Measurements from ENCODE around the gene MPHOSPH9. TPM values are rescaled to one million over a fixed set of nuclear protein-coding genes. Genes with fewer than 3 reads are reported as not detected.

Gene MPHOSPH9
- total and polyA plus RNA-seq, 2 of the 13 experiments (the other 11 are each of a cell fraction or from before 2014, with no cell fraction given) = 20.3 to 63.4 TPM

DNA sequence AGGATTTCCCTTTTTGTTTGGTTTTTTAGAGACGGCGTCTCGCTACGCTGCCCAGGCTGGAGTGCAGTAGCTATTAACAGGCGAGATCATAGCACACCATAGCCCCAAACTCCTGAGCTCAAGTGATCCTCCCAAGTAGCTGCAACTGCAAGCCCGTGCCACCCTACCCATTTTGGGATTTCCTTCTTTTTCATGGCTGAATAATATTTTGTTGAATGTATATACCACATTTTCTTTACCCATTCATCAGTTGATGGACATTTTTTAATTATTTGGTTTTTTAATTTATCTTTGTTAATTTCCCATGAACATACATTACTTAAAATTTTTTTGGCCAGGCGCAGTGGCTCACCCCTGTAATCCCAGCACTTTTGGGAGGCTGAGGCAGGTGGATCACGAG lies 97.3 kb downstream of the MPHOSPH9 start:
- no peaks in the 10 kb centered on the region for H3K27me3 ChIP-seq (ENCODE audit: control insufficient read depth in 1 of 2, insufficient read depth in 2 of 2, low read length in 2 of 2)
- no peak overlapping the region for H3K9ac ChIP-seq (ENCODE audit: insufficient read depth, low read depth, low read length)
- no peak overlapping the region for H3K4me2 ChIP-seq (ENCODE audit: low read depth, low read length)
- peaks cover 0 to 3% of the 10 kb centered on the region in 2 experiments; a peak in 3 of 5 replicates for H3K36me3 ChIP-seq (replicated peaks in 1 of 2; ENCODE audit: control insufficient read depth in 1 of 2, insufficient read depth in 2 of 2, low read length in 2 of 2)
- DNase-seq (ENCODE audit: low spot score) = no peak
- no peaks in the 10 kb centered on the region for H3K9me3 ChIP-seq (ENCODE audit: low read length)
- CTCF ChIA-PET (ENCODE audit: low intra/inter-chr PET ratio, low total read pairs) = no interaction called here
- FAIRE-seq = no peak
- H3K27ac ChIP-seq (ENCODE audit: extremely low read length, insufficient read depth, low read length) = no peak overlapping the region
- intact Hi-C loops (cut with micrococcal nuclease; ENCODE audit: unreplicated experiment) = no loop called here
- H2AFZ ChIP-seq (ENCODE audit: low read length) = no peak overlapping the region
- no TSS peak for BruUV-seq (replicated peaks)
- peaks cover 22% of the 10 kb centered on the region for H3K79me2 ChIP-seq (ENCODE audit: insufficient read depth, low read length)
- peaks cover 36% of the 10 kb centered on the region for H3K4me1 ChIP-seq (ENCODE audit: insufficient read depth, low read length)
- H3K4me3 ChIP-seq (replicated peaks in 1 of 3; ENCODE audit: insufficient read depth in 1 of 3, low read depth in 2 of 3, low read length in 3 of 3) = no peak overlapping the region
- POLR2A ChIA-PET = no interaction called here
- no peak for ATAC-seq
- WGBS (ENCODE audit: low lambda C conversion rate) = 91% methylated on average over 8 of the region's 8 CpGs
- in situ Hi-C loops (cut with HindIII; ENCODE audit: extremely low pct_ligation_motif_present, low pct_unique_long_range_greater_than_20kb) = no loop called here
- TF ChIP-seq FOXA1 (IDR thresholded peaks at IDR 0.05) (no peak), FOXA1 (CRISPR knock-in tag; IDR thresholded peaks at IDR 0.05) (no peak), ATF7-NPFF (CRISPR knock-in tag; IDR thresholded peaks at IDR 0.05; ENCODE audit: low read depth) (no peak), SALL1 (CRISPR knock-in tag; IDR thresholded peaks at IDR 0.05) (no peak), ZNF660 (CRISPR knock-in tag; IDR thresholded peaks at IDR 0.05; ENCODE audit: borderline replicate concordance, low read depth) (no peak), ISX (CRISPR knock-in tag; conservative IDR thresholded peaks at IDR 0.05) (no peak), ZNF275 (CRISPR knock-in tag; IDR thresholded peaks at IDR 0.05; ENCODE audit: borderline replicate concordance) (no peak)
- TF ChIP-seq, protein P1, sequence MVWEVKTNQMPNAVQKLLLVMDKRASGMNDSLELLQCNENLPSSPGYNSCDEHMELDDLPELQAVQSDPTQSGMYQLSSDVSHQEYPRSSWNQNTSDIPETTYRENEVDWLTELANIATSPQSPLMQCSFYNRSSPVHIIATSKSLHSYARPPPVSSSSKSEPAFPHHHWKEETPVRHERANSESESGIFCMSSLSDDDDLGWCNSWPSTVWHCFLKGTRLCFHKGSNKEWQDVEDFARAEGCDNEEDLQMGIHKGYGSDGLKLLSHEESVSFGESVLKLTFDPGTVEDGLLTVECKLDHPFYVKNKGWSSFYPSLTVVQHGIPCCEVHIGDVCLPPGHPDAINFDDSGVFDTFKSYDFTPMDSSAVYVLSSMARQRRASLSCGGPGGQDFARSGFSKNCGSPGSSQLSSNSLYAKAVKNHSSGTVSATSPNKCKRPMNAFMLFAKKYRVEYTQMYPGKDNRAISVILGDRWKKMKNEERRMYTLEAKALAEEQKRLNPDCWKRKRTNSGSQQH (CRISPR knock-in tag; IDR thresholded peaks at IDR 0.05; ENCODE audit: low read depth) = no peak
- H4K20me1 ChIP-seq (ENCODE audit: insufficient read depth, low read length) = no peaks in the 10 kb centered on the region
